NCI-H187 (cell line): Measurements from ENCODE around the gene CNDP1.

Experiments used
- DNase-seq, 2 experiments: peaks; one replicate each; lab custom pipeline; 2025; lab: John Stamatoyannopoulos, UW

The CNDP1 gene

GRCh38 chr18:74507097-74507881 is 27.0 kb upstream of the CNDP1 start:
- no peak for DNase-seq

GRCh38 chr18:74507927-74508326 is 26.4 kb upstream of the CNDP1 start:
- DNase-seq: no peak

GRCh38 chr18:74508366-74508765 is 25.9 kb upstream of the CNDP1 start:
- DNase-seq: no peak

- no peak for DNase-seq
These were observed 25.5 kb upstream of the CNDP1 start for GRCh38 chr18:74508821-74509225.

- no peak for DNase-seq
These were observed 24.2 kb upstream of the CNDP1 start for GRCh38 chr18:74509856-74510769.

- no peak for DNase-seq
These were observed 23.6 kb upstream of the CNDP1 start for GRCh38 chr18:74510770-74511095.

GRCh38 chr18:74511823-74512222 is 22.5 kb upstream of the CNDP1 start:
- no peak for DNase-seq

GRCh38 chr18:74512321-74513053 is 21.8 kb upstream of the CNDP1 start:
- DNase-seq: no peak

GRCh38 chr18:74513149-74513882 is 21.0 kb upstream of the CNDP1 start:
- DNase-seq: no peak

- no peak for DNase-seq
These were observed 20.5 kb upstream of the CNDP1 start for GRCh38 chr18:74513883-74514205.

GRCh38 chr18:74514860-74515495 is 19.3 kb upstream of the CNDP1 start:
- DNase-seq: no peak

GRCh38 chr18:74515620-74516231 is 18.6 kb upstream of the CNDP1 start:
- no peak for DNase-seq

GRCh38 chr18:74516271-74517235 is 17.7 kb upstream of the CNDP1 start:
- DNase-seq: no peak

- no peak for DNase-seq
These were observed 17.1 kb upstream of the CNDP1 start for GRCh38 chr18:74517236-74517630.

- no peak for DNase-seq
These were observed 15.6 kb upstream of the CNDP1 start for GRCh38 chr18:74518456-74519295.

- DNase-seq: no peak
These were observed 14.8 kb upstream of the CNDP1 start for GRCh38 chr18:74519320-74520095.

GRCh38 chr18:74520096-74520833 is 14.0 kb upstream of the CNDP1 start:
- DNase-seq: no peak
